ENCODE measurements around the gene OR3A2.

GRCh38 chr17:3316836-3317235 is 69.3 kb downstream of the OR3A2 start:
- no peak for TF ChIP-seq CTCF (IDR thresholded peaks at IDR 0.05; ENCODE audit: insufficient read depth, low read length, poor library complexity, severe bottlenecking)
- no peak for TF ChIP-seq EZH2phosphoT487 (conservative IDR thresholded peaks at IDR 0.05; ENCODE audit: low read length)

Data from SU-DHL-6 (cell line).